Smooth muscle cell (in vitro differentiated cells): ENCODE data around the gene FUT8. TPM values are rescaled to one million over a fixed set of nuclear protein-coding genes. Genes with fewer than 3 reads are reported as not detected.

Source experiments
- DNase-seq: peaks from one replicate; lab custom pipeline; 2025; ENCODE audit not compliant: unreplicated experiment; lab: John Stamatoyannopoulos, UW
- H2AFZ ChIP-seq: fragments of 200-600 bp; sonication (generic); 2 replicates; pipeline ENCODE4 v1.6.0; 2016; ENCODE audit warnings: antibody characterized with exemption, low read depth, mild to moderate bottlenecking
- H3F3A ChIP-seq: fragments of 200-600 bp; sonication (generic); 2 replicates; pipeline ENCODE4 v1.6.0; 2017; ENCODE audit warnings: antibody characterized with exemption, low read depth
- H3K27ac ChIP-seq: fragments of 200-600 bp; sonication (generic); 2 replicates; pipeline ENCODE4 v1.5.1; 2016; ENCODE audit warnings: low read depth, mild to moderate bottlenecking
- H3K27me3 ChIP-seq: fragments of 200-600 bp; sonication (generic); 2 replicates; pipeline ENCODE4 v1.6.1; 2016; ENCODE audit warnings: low read depth, mild to moderate bottlenecking
- H3K36me3 ChIP-seq: fragments of 200-600 bp; sonication (generic); 2 replicates; pipeline ENCODE4 v1.5.1; 2016; ENCODE audit warnings: low read depth
- H3K4me1 ChIP-seq: fragments of 200-600 bp; sonication (generic); 2 replicates; pipeline ENCODE4 v1.5.1; 2016; ENCODE audit warnings: low read depth
- H3K4me2 ChIP-seq: fragments of 200-600 bp; sonication (generic); 2 replicates; pipeline ENCODE4 v1.6.0; 2016; ENCODE audit warnings: mild to moderate bottlenecking
- H3K4me3 ChIP-seq: fragments of 200-600 bp; sonication (generic); 2 replicates; pipeline ENCODE4 v1.5.1; 2016; ENCODE audit warnings: mild to moderate bottlenecking
- H3K79me2 ChIP-seq: fragments of 200-600 bp; sonication (generic); 2 replicates; pipeline ENCODE4 v1.6.0; 2016; ENCODE audit warnings: low read depth, mild to moderate bottlenecking
- H3K9ac ChIP-seq: fragments of 200-600 bp; sonication (generic); 2 replicates; pipeline ENCODE4 v1.6.0; 2016; ENCODE audit warnings: low read depth
- H3K9me3 ChIP-seq: fragments of 200-600 bp; sonication (generic); replicated peaks from 2 replicates; pipeline ENCODE4 v1.5.1; 2016; ENCODE audit warnings: low read depth
- H4K20me1 ChIP-seq: fragments of 200-600 bp; sonication (generic); 2 replicates; pipeline ENCODE4 v1.6.0; 2016; ENCODE audit warnings: low read depth
- WGBS: methylation state at CpG from one replicate; pipeline ENCODE4 v1.1.7; 2016; ENCODE audit warnings: low lambda C conversion rate; 5-methylcytosine and 5-hydroxymethylcytosine counted together
- polyA plus RNA-seq: library from polyadenylated mRNA; unstranded; fragments of >200 nt; fragmentation: Nextera tagmentation; extraction: Ambion mirVana; gene quantifications from 2 replicates; pipeline ENCODE4 v1.2.1, GENCODE V29; 2016
- total RNA-seq: library from RNA; depleted of rRNA; stranded (reverse); fragments of >200 nt; gene quantifications from 2 replicates; pipeline ENCODE4 v1.2.3, GENCODE V29; 2014
- TF ChIP-seq, protein P1 (sequence below): fragments of 200-600 bp; sonication (generic); IDR thresholded peaks from 2 replicates; pipeline ENCODE4 v1.5.1; 2017; ENCODE audit warnings: borderline replicate concordance, mild to moderate bottlenecking, antibody characterized with exemption; ENCODE audit not compliant: insufficient read depth, poor library complexity, severe bottlenecking

Gene FUT8
- total and polyA plus RNA-seq, 2 experiments from 2014 or later: 12.8 to 50.2 TPM

DNA sequence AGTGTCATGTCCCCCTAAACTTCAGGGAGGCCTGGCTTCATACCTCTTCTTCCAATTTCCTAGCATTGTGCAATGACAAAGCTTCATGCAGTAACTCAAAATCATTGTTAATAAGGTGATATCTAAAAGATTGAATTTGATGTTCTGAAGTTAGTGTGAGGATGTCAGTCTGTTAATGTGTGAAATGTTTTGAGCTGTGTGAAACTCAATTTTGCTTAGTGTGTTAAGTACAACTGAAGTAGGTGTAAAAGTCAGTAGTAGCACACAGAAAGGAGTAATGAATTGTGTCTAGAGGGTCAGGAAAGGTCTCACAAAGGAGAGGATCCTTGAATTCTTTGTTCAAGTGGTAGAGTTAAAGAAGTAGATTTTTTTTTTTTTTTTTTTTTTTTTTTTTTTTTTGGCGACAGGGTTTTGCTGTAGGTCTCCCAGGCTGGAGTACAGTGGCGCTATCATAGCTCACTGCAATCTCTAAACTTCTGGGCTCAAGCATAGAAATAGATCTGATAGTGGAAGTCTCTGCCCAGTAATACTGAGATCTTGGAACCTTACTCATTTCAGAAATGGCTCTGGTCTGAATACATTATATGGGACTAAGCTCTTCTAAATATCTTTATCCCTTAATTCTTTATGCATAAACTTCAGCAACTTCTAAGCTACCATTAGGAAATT, 63.9 kb downstream of the FUT8 start:
- no peaks in the 10 kb centered on the region for H4K20me1 ChIP-seq
- H2AFZ ChIP-seq: no peak overlapping the region
- no peak overlapping the region for H3K9ac ChIP-seq
- DNase-seq: no peak
- TF ChIP-seq, protein P1, sequence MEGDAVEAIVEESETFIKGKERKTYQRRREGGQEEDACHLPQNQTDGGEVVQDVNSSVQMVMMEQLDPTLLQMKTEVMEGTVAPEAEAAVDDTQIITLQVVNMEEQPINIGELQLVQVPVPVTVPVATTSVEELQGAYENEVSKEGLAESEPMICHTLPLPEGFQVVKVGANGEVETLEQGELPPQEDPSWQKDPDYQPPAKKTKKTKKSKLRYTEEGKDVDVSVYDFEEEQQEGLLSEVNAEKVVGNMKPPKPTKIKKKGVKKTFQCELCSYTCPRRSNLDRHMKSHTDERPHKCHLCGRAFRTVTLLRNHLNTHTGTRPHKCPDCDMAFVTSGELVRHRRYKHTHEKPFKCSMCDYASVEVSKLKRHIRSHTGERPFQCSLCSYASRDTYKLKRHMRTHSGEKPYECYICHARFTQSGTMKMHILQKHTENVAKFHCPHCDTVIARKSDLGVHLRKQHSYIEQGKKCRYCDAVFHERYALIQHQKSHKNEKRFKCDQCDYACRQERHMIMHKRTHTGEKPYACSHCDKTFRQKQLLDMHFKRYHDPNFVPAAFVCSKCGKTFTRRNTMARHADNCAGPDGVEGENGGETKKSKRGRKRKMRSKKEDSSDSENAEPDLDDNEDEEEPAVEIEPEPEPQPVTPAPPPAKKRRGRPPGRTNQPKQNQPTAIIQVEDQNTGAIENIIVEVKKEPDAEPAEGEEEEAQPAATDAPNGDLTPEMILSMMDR: no peak
- H3K79me2 ChIP-seq: peaks cover 15% of the 10 kb centered on the region
- no peaks in the 10 kb centered on the region for H3K27me3 ChIP-seq
- H3K36me3 ChIP-seq: no peaks in the 10 kb centered on the region
- H3K4me1 ChIP-seq: peaks cover 34% of the 10 kb centered on the region
- no peaks in the 10 kb centered on the region for H3K9me3 ChIP-seq
- H3K4me2 ChIP-seq: no peak overlapping the region
- no peaks in the 10 kb centered on the region for H3F3A ChIP-seq
- WGBS: 64% methylated on average over 2 of the region's 2 CpGs
- no peak overlapping the region for H3K4me3 ChIP-seq
- no peak overlapping the region for H3K27ac ChIP-seq

DNA sequence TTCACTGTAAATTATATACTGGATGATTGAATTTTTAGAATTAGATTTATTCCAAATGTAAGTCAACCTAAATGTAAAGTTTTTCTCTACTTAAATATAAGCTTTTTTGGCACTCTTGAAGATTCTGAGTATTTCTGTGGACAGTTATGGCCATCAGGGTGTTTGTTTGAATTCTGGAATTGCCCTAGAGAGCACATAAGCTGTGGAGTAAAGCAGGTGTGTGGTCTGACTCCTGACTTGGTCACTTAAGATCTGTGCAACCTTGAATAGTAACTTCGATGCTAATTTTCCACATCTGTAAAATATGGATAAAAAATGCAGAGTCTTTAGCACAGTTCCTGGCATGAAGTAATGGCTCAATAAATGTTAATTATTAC, 64.4 kb downstream of the FUT8 start:
- Histone ChIP-seq H2AFZ (no peak overlapping the region), H3K9ac (no peak overlapping the region), H3K4me2 (no peak overlapping the region), H3K27ac (no peak overlapping the region), H3K79me2 (peaks cover 14% of the 10 kb centered on the region), H4K20me1 (no peaks in the 10 kb centered on the region), H3K4me1 (peaks cover 29% of the 10 kb centered on the region), H3F3A (no peaks in the 10 kb centered on the region), H3K9me3 (no peaks in the 10 kb centered on the region), H3K4me3 (no peak overlapping the region), H3K27me3 (no peaks in the 10 kb centered on the region), H3K36me3 (no peaks in the 10 kb centered on the region)
- DNase-seq: no peak
- WGBS: 96% methylated on average over 1 of the region's 1 CpG
- TF ChIP-seq, protein P1: no peak

DNA sequence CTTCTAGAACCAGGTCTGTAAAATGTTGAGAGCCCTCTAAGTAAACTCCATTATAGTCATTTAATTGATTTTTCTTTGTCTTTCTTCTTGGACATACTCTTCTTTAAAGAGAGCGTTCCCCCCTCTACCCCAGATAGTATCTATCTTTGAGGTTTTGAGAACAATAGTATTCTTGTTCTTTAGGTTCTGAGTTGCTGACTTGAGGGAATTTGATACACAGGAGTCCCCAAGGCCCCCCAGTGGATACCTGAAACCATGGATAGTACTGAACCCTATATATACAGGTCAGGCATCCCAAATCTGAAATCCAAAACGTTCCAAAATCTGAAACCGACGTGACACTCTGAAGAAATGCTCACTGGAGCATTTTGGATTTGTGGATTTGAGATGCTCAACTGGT, 65.5 kb downstream of the FUT8 start:
- Histone ChIP-seq H3K4me2 (peak overlapping the region; percentile 54), H3K9me3 (no peaks in the 10 kb centered on the region), H3K36me3 (no peaks in the 10 kb centered on the region), H3K27me3 (no peaks in the 10 kb centered on the region), H2AFZ (no peak overlapping the region), H4K20me1 (no peaks in the 10 kb centered on the region), H3K79me2 (peaks cover 3% of the 10 kb centered on the region), H3F3A (no peaks in the 10 kb centered on the region), H3K27ac (peak overlapping the region; percentile 67), H3K9ac (no peak overlapping the region), H3K4me3 (no peak overlapping the region), H3K4me1 (peaks cover 28% of the 10 kb centered on the region)
- TF ChIP-seq, protein P1: no peak
- no peak for DNase-seq
- WGBS: 78% methylated on average over 4 of the region's 4 CpGs

DNA sequence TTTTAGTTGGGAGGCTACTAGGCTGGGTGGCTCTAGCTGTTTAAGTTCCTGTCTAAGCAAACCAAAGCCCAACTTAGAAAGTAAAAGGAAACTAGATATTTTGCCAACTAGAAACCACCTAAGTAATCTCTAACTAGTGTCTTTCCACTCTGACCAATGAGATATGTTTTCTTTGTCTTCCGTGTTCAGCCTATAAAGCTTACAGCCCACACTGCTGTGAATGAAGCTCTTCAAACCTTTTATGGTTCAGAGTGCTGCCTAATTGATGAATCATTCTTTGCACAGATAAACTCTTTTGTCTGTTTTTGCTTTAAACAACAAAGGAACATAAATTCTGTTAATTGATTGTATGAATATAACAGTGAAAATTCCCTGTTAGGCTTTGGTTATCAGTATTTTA, 66.1 kb downstream of the FUT8 start:
- H3K9me3 ChIP-seq: no peaks in the 10 kb centered on the region
- peaks cover 5% of the 10 kb centered on the region for H3K79me2 ChIP-seq
- H2AFZ ChIP-seq: peak overlapping the region; percentile 1
- WGBS: 3% methylated on average over 1 of the region's 1 CpG
- peak overlapping the region; percentile 67 for H3K27ac ChIP-seq
- TF ChIP-seq, protein P1: no peak
- H3F3A ChIP-seq: no peaks in the 10 kb centered on the region
- no peaks in the 10 kb centered on the region for H3K36me3 ChIP-seq
- H3K4me1 ChIP-seq: peaks cover 28% of the 10 kb centered on the region
- H4K20me1 ChIP-seq: no peaks in the 10 kb centered on the region
- no peak overlapping the region for H3K4me3 ChIP-seq
- no peaks in the 10 kb centered on the region for H3K27me3 ChIP-seq
- H3K9ac ChIP-seq: no peak overlapping the region
- H3K4me2 ChIP-seq: peak overlapping the region; percentile 54
- no peak for DNase-seq
